Activated T-helper 1 cell treated with anti-CD3 and anti-CD28 coated beads, Interleukin-12 subunit alpha, Interleukin-12 subunit beta, Interleukin-2, Interleukin-4 antibody, amounts not matched to agents 30 ng/mL and 10 ng/mL and 1 ng/mL, durations not matched to agents 14 hours and 24 hours and 36 hours (primary cell): ENCODE data around the gene AKT2. TPM values are rescaled to one million over a fixed set of nuclear protein-coding genes. Genes with fewer than 3 reads are reported as not detected.
A peak's percentile ranks its signal among the peaks of the same experiment; 100 is the strongest.

Experiments
- DNase-seq: peaks from one replicate; pipeline ENCODE4 v3.0.0; 2021; ENCODE audit warnings: low spot score
- H3K27ac Mint-ChIP-seq: one replicate; pipeline ENCODE4 v1.8.0; 2021; ENCODE audit warnings: mild to moderate bottlenecking, mixed read lengths
- H3K27me3 Mint-ChIP-seq: one replicate; pipeline ENCODE4 v1.8.0; 2022; ENCODE audit warnings: mild to moderate bottlenecking, moderate library complexity, mixed read lengths; ENCODE audit not compliant: insufficient read depth
- H3K36me3 Mint-ChIP-seq: one replicate; pipeline ENCODE4 v1.8.0; 2021; ENCODE audit warnings: low read depth, mixed read lengths
- H3K4me1 Mint-ChIP-seq: one replicate; pipeline ENCODE4 v1.8.0; 2021; ENCODE audit warnings: low read depth, mixed read lengths
- H3K4me3 Mint-ChIP-seq: one replicate; pipeline ENCODE4 v1.8.0; 2021; ENCODE audit warnings: mild to moderate bottlenecking, moderate library complexity, mixed read lengths
- H3K9me3 Mint-ChIP-seq: one replicate; pipeline ENCODE4 v1.8.0; 2021; ENCODE audit warnings: mixed read lengths
- intact Hi-C: fragments of 100-400 bp; cut with micrococcal nuclease; formaldehyde crosslinking; loops from one replicate; pipeline ENCODE4 v1.15.1; 2024
- total RNA-seq: library from RNA; stranded (reverse); gene quantifications from 2 replicates; pipeline ENCODE4 v1.2.3, GENCODE V29; 2022

The AKT2 gene
- total RNA-seq, 1 donor from 2014 or later, result 170 TPM

GRCh38 chr19:40241125-40241808 is 43.9 kb downstream of the AKT2 start:
- Mint-ChIP-seq H3K27me3 (no peaks in the 10 kb centered on the region), H3K27ac (no peak overlapping the region), H3K36me3 (peaks cover 17% of the 10 kb centered on the region), H3K9me3 (no peaks in the 10 kb centered on the region), H3K4me3 (no peak overlapping the region), H3K4me1 (no peaks in the 10 kb centered on the region)
- intact Hi-C loops, result no loop called here
- DNase-seq, result no peak

- no peaks in the 10 kb centered on the region for H3K27me3 Mint-ChIP-seq
- no peaks in the 10 kb centered on the region for H3K4me1 Mint-ChIP-seq
- H3K36me3 Mint-ChIP-seq, result peaks cover 17% of the 10 kb centered on the region
- H3K9me3 Mint-ChIP-seq, result no peaks in the 10 kb centered on the region
- no peak overlapping the region for H3K4me3 Mint-ChIP-seq
- H3K27ac Mint-ChIP-seq, result no peak overlapping the region
- intact Hi-C loops, result no loop called here
- DNase-seq, result no peak
Observed at GRCh38 chr19:40240332-40240731, 44.8 kb downstream of the AKT2 start.

- no peak for DNase-seq
- intact Hi-C loops, result no loop called here
- Mint-ChIP-seq H3K9me3 (no peaks in the 10 kb centered on the region), H3K36me3 (peaks cover 17% of the 10 kb centered on the region), H3K27me3 (no peaks in the 10 kb centered on the region), H3K27ac (no peak overlapping the region), H3K4me3 (no peak overlapping the region), H3K4me1 (no peaks in the 10 kb centered on the region)
Observed at GRCh38 chr19:40239415-40240226, 45.5 kb downstream of the AKT2 start.

GRCh38 chr19:40238775-40239174 is 46.4 kb downstream of the AKT2 start:
- no peaks in the 10 kb centered on the region for H3K4me1 Mint-ChIP-seq
- H3K36me3 Mint-ChIP-seq, result peaks cover 20% of the 10 kb centered on the region
- no peak overlapping the region for H3K27ac Mint-ChIP-seq
- DNase-seq, result no peak
- intact Hi-C loops, result no loop called here
- no peaks in the 10 kb centered on the region for H3K27me3 Mint-ChIP-seq
- H3K4me3 Mint-ChIP-seq, result no peak overlapping the region
- H3K9me3 Mint-ChIP-seq, result no peaks in the 10 kb centered on the region

GRCh38 chr19:40237791-40238190 is 47.4 kb downstream of the AKT2 start:
- no peaks in the 10 kb centered on the region for H3K27me3 Mint-ChIP-seq
- H3K4me1 Mint-ChIP-seq, result no peaks in the 10 kb centered on the region
- peaks cover 20% of the 10 kb centered on the region for H3K36me3 Mint-ChIP-seq
- H3K27ac Mint-ChIP-seq, result no peak overlapping the region
- intact Hi-C loops, result no loop called here
- no peaks in the 10 kb centered on the region for H3K9me3 Mint-ChIP-seq
- H3K4me3 Mint-ChIP-seq, result no peak overlapping the region
- DNase-seq, result no peak

- intact Hi-C loops, result no loop called here
- H3K27me3 Mint-ChIP-seq, result no peaks in the 10 kb centered on the region
- no peaks in the 10 kb centered on the region for H3K4me1 Mint-ChIP-seq
- H3K4me3 Mint-ChIP-seq, result no peak overlapping the region
- no peak for DNase-seq
- peaks cover 20% of the 10 kb centered on the region for H3K36me3 Mint-ChIP-seq
- no peak overlapping the region for H3K27ac Mint-ChIP-seq
- no peaks in the 10 kb centered on the region for H3K9me3 Mint-ChIP-seq
Observed at GRCh38 chr19:40236366-40236765, 48.8 kb downstream of the AKT2 start.

GRCh38 chr19:40236026-40236355 is 49.2 kb downstream of the AKT2 start:
- Mint-ChIP-seq H3K36me3 (peaks cover 18% of the 10 kb centered on the region), H3K4me1 (no peaks in the 10 kb centered on the region), H3K27ac (no peak overlapping the region)

GRCh38 chr19:40235238-40236025 is 49.7 kb downstream of the AKT2 start:
- peaks cover 19% of the 10 kb centered on the region for H3K36me3 Mint-ChIP-seq
- no peak overlapping the region for H3K27ac Mint-ChIP-seq

More at GRCh38 chr19:40236026-40236355, 49.2 kb downstream of the AKT2 start:
- Mint-ChIP-seq H3K9me3 (no peaks in the 10 kb centered on the region), H3K4me3 (no peak overlapping the region), H3K27me3 (no peaks in the 10 kb centered on the region)
- intact Hi-C loops, result no loop called here
- DNase-seq, result no peak

GRCh38 chr19:40234429-40235237 is 50.5 kb downstream of the AKT2 start:
- no peaks in the 10 kb centered on the region for H3K4me1 Mint-ChIP-seq
- no peak for DNase-seq
- peak overlapping the region; percentile 68 for H3K27ac Mint-ChIP-seq
- H3K4me3 Mint-ChIP-seq, result no peak overlapping the region
- intact Hi-C loops, result no loop called here
- H3K9me3 Mint-ChIP-seq, result no peaks in the 10 kb centered on the region
- H3K36me3 Mint-ChIP-seq, result peaks cover 18% of the 10 kb centered on the region
- peaks cover under 1% of the 10 kb centered on the region for H3K27me3 Mint-ChIP-seq

More at GRCh38 chr19:40235238-40236025, 49.7 kb downstream of the AKT2 start:
- Mint-ChIP-seq H3K27me3 (no peaks in the 10 kb centered on the region), H3K4me3 (no peak overlapping the region), H3K9me3 (no peaks in the 10 kb centered on the region), H3K4me1 (no peaks in the 10 kb centered on the region)
- no peak for DNase-seq
- intact Hi-C loops, result no loop called here

- intact Hi-C loops, result no loop called here
- H3K4me3 Mint-ChIP-seq, result no peak overlapping the region
- peaks cover 13% of the 10 kb centered on the region for H3K36me3 Mint-ChIP-seq
Observed at GRCh38 chr19:40233811-40234389, 51.2 kb downstream of the AKT2 start.

GRCh38 chr19:40232949-40233810 is 52.0 kb downstream of the AKT2 start:
- Mint-ChIP-seq H3K4me3 (no peak overlapping the region), H3K27me3 (peaks cover 7% of the 10 kb centered on the region), H3K4me1 (no peaks in the 10 kb centered on the region), H3K9me3 (no peaks in the 10 kb centered on the region), H3K36me3 (peaks cover 12% of the 10 kb centered on the region), H3K27ac (no peak overlapping the region)
- DNase-seq, result no peak
- intact Hi-C loops, result no loop called here

More at GRCh38 chr19:40233811-40234389, 51.2 kb downstream of the AKT2 start:
- Mint-ChIP-seq H3K27ac (no peak overlapping the region), H3K9me3 (no peaks in the 10 kb centered on the region), H3K4me1 (no peaks in the 10 kb centered on the region), H3K27me3 (peaks cover 5% of the 10 kb centered on the region)
- DNase-seq, result no peak
